Osteoblast (primary cell): ENCODE measurements around the gene NEMF. TPM values are rescaled to one million over a fixed set of nuclear protein-coding genes. Genes with fewer than 3 reads are reported as not detected.
"Not testable (repeated sequence)": the region's sequence is repeated elsewhere in the genome, so short reads cannot be mapped to it uniquely, and the experiment has no call there.

Experiments used
- DNase-seq: peaks from one replicate; pipeline ENCODE4 v3.0.0; 2011; ENCODE audit warnings: low spot score, mixed read lengths; ENCODE audit not compliant: insufficient read length; ENCODE audit errors: missing footprints
- H2AFZ ChIP-seq: 2 replicates; pipeline ENCODE4 v1.6.0; 2011; ENCODE audit warnings: mild to moderate bottlenecking, low read length
- H3K27ac ChIP-seq: 2 replicates; pipeline ENCODE4 v1.5.1; 2011; ENCODE audit warnings: mild to moderate bottlenecking, low read depth, low read length, moderate library complexity
- H3K27me3 ChIP-seq: 2 replicates; pipeline ENCODE4 v1.6.0; 2012; ENCODE audit warnings: mild to moderate bottlenecking, control low read depth, inconsistent platforms, low read length, moderate library complexity; ENCODE audit not compliant: insufficient read depth
- H3K36me3 ChIP-seq: 2 replicates; pipeline ENCODE4 v1.5.1; 2011; ENCODE audit warnings: mild to moderate bottlenecking, low read length, control low read depth, moderate library complexity; ENCODE audit not compliant: insufficient read depth
- H3K4me1 ChIP-seq: 2 replicates; pipeline ENCODE4 v1.5.1; 2011; ENCODE audit warnings: mild to moderate bottlenecking, low read length, control low read depth, moderate library complexity; ENCODE audit not compliant: insufficient read depth
- H3K4me2 ChIP-seq: 2 replicates; pipeline ENCODE4 v1.6.0; 2011; ENCODE audit warnings: mild to moderate bottlenecking, low read length; ENCODE audit not compliant: insufficient read depth
- H3K4me3 ChIP-seq: fragments of 200-600 bp; sonication (generic); 3 replicates; pipeline ENCODE4 v1.5.1; 2012; ENCODE audit warnings: mild to moderate bottlenecking, low read length, inconsistent platforms; ENCODE audit not compliant: insufficient read depth
- H3K79me2 ChIP-seq: 2 replicates; pipeline ENCODE4 v1.6.0; 2012; ENCODE audit warnings: mild to moderate bottlenecking, low read length, control low read depth, inconsistent platforms; ENCODE audit not compliant: insufficient read depth
- H3K9me3 ChIP-seq: 2 replicates; pipeline ENCODE4 v1.5.1; 2011; ENCODE audit warnings: low read depth, low read length, control low read depth
- H4K20me1 ChIP-seq: 2 replicates; pipeline ENCODE4 v1.6.0; 2012; ENCODE audit warnings: mild to moderate bottlenecking, low read length, control low read depth; ENCODE audit not compliant: insufficient read depth
- CTCF ChIP-seq: IDR thresholded peaks from 2 replicates; pipeline ENCODE4 v1.5.1; 2011; ENCODE audit warnings: mild to moderate bottlenecking, low read depth, low read length, moderate library complexity; ENCODE audit errors: extremely low read depth
- total RNA-seq: library from RNA; depleted of rRNA; stranded (reverse); fragments of >200 nt; gene quantifications from 2 replicates; pipeline ENCODE4 v1.2.3, GENCODE V29; 2012

The NEMF gene
- total RNA-seq, 1 donor = 54.3 TPM

GRCh38 chr14:49880267-49881064 lies 27.9 kb upstream of the NEMF start:
- Histone ChIP-seq H3K27ac (no peak overlapping the region), H3K4me2 (peak overlapping the region; percentile 58), H3K79me2 (no peaks in the 10 kb centered on the region), H3K27me3 (no peaks in the 10 kb centered on the region), H4K20me1 (no peaks in the 10 kb centered on the region), H3K4me3 (no peak overlapping the region), H3K36me3 (no peaks in the 10 kb centered on the region), H3K9me3 (no peaks in the 10 kb centered on the region), H2AFZ (peak overlapping the region; percentile 51), H3K4me1 (peaks cover 8% of the 10 kb centered on the region)
- no peak for TF ChIP-seq CTCF
- no peak for DNase-seq

- Histone ChIP-seq H3K4me1 (peaks cover 8% of the 10 kb centered on the region), H2AFZ (peak overlapping the region; percentile 90), H3K27ac (no peak overlapping the region), H3K27me3 (no peaks in the 10 kb centered on the region), H3K4me2 (peak overlapping the region; percentile 58), H3K79me2 (no peaks in the 10 kb centered on the region), H4K20me1 (no peaks in the 10 kb centered on the region), H3K36me3 (no peaks in the 10 kb centered on the region), H3K9me3 (no peaks in the 10 kb centered on the region), H3K4me3 (peak overlapping the region; percentile 32)
- TF ChIP-seq CTCF = peak; percentile 70
- DNase-seq = no peak
These were observed 27.1 kb upstream of the NEMF start for GRCh38 chr14:49879646-49880204.

- TF ChIP-seq CTCF = no peak
- Histone ChIP-seq H3K36me3 (no peaks in the 10 kb centered on the region), H3K27me3 (no peaks in the 10 kb centered on the region), H3K4me1 (peaks cover 7% of the 10 kb centered on the region), H3K4me3 (no peak overlapping the region), H4K20me1 (no peaks in the 10 kb centered on the region), H3K27ac (no peak overlapping the region), H2AFZ (no peak overlapping the region), H3K79me2 (no peaks in the 10 kb centered on the region), H3K4me2 (no peak overlapping the region), H3K9me3 (no peaks in the 10 kb centered on the region)
- no peak for DNase-seq
These were observed 24.1 kb upstream of the NEMF start for GRCh38 chr14:49876563-49877127.

- Histone ChIP-seq H3K36me3 (no peaks in the 10 kb centered on the region), H3K4me3 (no peak overlapping the region), H3K27me3 (no peaks in the 10 kb centered on the region), H3K4me2 (no peak overlapping the region), H4K20me1 (no peaks in the 10 kb centered on the region), H3K27ac (no peak overlapping the region), H3K9me3 (no peaks in the 10 kb centered on the region), H3K79me2 (no peaks in the 10 kb centered on the region), H3K4me1 (peaks cover 7% of the 10 kb centered on the region), H2AFZ (no peak overlapping the region)
- TF ChIP-seq CTCF = no peak
- DNase-seq = no peak
These were observed 23.1 kb upstream of the NEMF start for GRCh38 chr14:49875640-49876198.

GRCh38 chr14:49873548-49873947 lies 21.0 kb upstream of the NEMF start:
- not testable (repeated sequence) for DNase-seq

More at GRCh38 chr14:49873548-49873947, 21.0 kb upstream of the NEMF start:
- H4K20me1 ChIP-seq, H3K4me1 ChIP-seq, H3K27me3 ChIP-seq, H3K4me3 ChIP-seq, H3K79me2 ChIP-seq, H3K36me3 ChIP-seq, H3K9me3 ChIP-seq, H3K27ac ChIP-seq: not testable (repeated sequence)
- Histone ChIP-seq H3K4me2 (peak overlapping the region; percentile 34), H2AFZ (peak overlapping the region; percentile 23)
